Duodenal mucosa (tissue), 2 donors: ENCODE measurements around the gene CACNB4.
"Not testable (repeated sequence)": the region's sequence is repeated elsewhere in the genome, so short reads cannot be mapped to it uniquely, and the experiment has no call there.

ENCODE experiments used
- H3K27ac ChIP-seq: one replicate; pipeline ENCODE4 v1.7.0; 2013; ENCODE audit warnings: low read depth, low read length
- H3K27me3 ChIP-seq, 2 donors: one replicate each; pipeline ENCODE4 v1.7.0; 2013; ENCODE audit warnings: low read length in 2 of 2, control low read depth in 1 of 2; ENCODE audit not compliant: insufficient read depth in 2 of 2, control insufficient read depth in 1 of 2
- H3K36me3 ChIP-seq, 2 donors: one replicate each; pipeline ENCODE4 v1.7.0; 2013; ENCODE audit warnings: low read length in 2 of 2, control low read depth in 1 of 2; ENCODE audit not compliant: insufficient read depth in 2 of 2, control insufficient read depth in 1 of 2
- H3K4me1 ChIP-seq, 2 donors: one replicate each; pipeline ENCODE4 v1.7.0; 2013; ENCODE audit warnings: low read length in 2 of 2, control low read depth in 1 of 2; ENCODE audit not compliant: insufficient read depth in 2 of 2, control insufficient read depth in 1 of 2
- H3K4me3 ChIP-seq, 2 donors: one replicate each; pipeline ENCODE4 v1.7.0; 2013; ENCODE audit warnings: low read length in 2 of 2, low read depth in 1 of 2
- H3K9ac ChIP-seq, 2 donors: one replicate each; pipeline ENCODE4 v1.7.0; 2013; ENCODE audit warnings: low read length in 2 of 2, low read depth in 1 of 2
- H3K9me3 ChIP-seq, 2 donors: one replicate each; pipeline ENCODE4 v1.7.0; 2013; ENCODE audit warnings: low read length in 2 of 2, control low read depth in 1 of 2; ENCODE audit not compliant: control insufficient read depth in 1 of 2

The CACNB4 gene

GRCh38 chr2:152025678-152026287 lies 73.1 kb downstream of the CACNB4 start:
- Histone ChIP-seq H3K4me3 (peak overlapping the region; percentile 55 to 58), H3K36me3 (no peaks in the 10 kb centered on the region), H3K27me3 (no peaks in the 10 kb centered on the region), H3K4me1 (no peaks in the 10 kb centered on the region), H3K9me3 (no peaks in the 10 kb centered on the region), H3K27ac (no peak overlapping the region), H3K9ac (no peak overlapping the region)

GRCh38 chr2:152024477-152024876 lies 74.4 kb downstream of the CACNB4 start:
- Histone ChIP-seq H3K4me3 (no peak overlapping the region), H3K27ac (no peak overlapping the region), H3K9ac (no peak overlapping the region), H3K36me3 (no peaks in the 10 kb centered on the region), H3K27me3 (no peaks in the 10 kb centered on the region), H3K4me1 (no peaks in the 10 kb centered on the region), H3K9me3 (no peaks in the 10 kb centered on the region)

- Histone ChIP-seq H3K4me1 (no peaks in the 10 kb centered on the region), H3K4me3 (no peak overlapping the region), H3K36me3 (no peaks in the 10 kb centered on the region), H3K27ac (no peak overlapping the region), H3K9me3 (no peaks in the 10 kb centered on the region), H3K9ac (no peak overlapping the region), H3K27me3 (no peaks in the 10 kb centered on the region)
Observed at GRCh38 chr2:152022090-152022489, 76.8 kb downstream of the CACNB4 start.

DNA sequence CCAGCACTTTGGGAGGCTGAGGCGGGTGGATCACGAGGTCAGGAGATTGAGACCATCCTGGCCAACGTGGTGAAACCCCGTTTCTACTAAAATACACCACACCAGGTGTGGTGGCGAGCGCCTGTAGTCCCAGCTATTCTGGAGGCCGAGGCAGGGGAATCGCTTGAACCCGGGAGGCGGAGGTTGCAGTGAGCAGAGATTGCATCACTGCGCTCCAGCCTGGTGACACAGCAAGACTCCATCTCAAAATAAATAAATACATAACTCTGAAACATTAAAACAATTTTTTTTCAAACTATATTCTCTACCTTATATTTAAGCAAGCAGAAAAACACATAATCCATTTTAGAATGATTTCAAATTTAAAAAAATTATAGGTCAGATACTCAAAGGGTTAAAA lies 77.8 kb downstream of the CACNB4 start:
- not testable (repeated sequence) for H3K4me1 ChIP-seq, H3K4me3 ChIP-seq, H3K9me3 ChIP-seq, H3K27ac ChIP-seq, H3K9ac ChIP-seq, H3K36me3 ChIP-seq, H3K27me3 ChIP-seq

DNA sequence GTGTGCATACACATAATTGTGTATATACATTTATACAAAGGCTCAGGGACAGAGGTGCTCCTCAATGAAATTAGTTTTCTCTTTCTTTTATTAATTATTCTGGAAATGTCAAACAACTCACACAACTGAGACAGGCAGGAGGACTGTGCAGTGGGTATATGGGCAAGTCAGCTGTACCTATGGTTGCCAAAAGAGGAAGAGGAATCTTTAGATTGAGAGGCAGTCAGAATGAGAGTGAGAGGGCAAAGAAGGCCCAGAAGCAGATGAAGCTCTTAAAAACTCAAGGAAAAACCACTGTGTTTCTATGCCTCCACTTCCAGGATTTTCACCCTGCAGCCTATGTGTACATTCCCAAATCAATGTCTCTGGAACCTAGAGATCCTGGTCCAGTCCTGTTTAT lies 79.1 kb downstream of the CACNB4 start:
- no peaks in the 10 kb centered on the region for H3K9me3 ChIP-seq
- no peak overlapping the region for H3K27ac ChIP-seq
- no peaks in the 10 kb centered on the region for H3K4me1 ChIP-seq
- H3K36me3 ChIP-seq: no peaks in the 10 kb centered on the region
- no peak overlapping the region for H3K4me3 ChIP-seq
- no peaks in the 10 kb centered on the region for H3K27me3 ChIP-seq
- H3K9ac ChIP-seq: no peak overlapping the region

- Histone ChIP-seq H3K36me3 (no peaks in the 10 kb centered on the region), H3K27me3 (no peaks in the 10 kb centered on the region), H3K27ac (no peak overlapping the region), H3K9me3 (no peaks in the 10 kb centered on the region), H3K4me3 (no peak overlapping the region), H3K4me1 (no peaks in the 10 kb centered on the region), H3K9ac (no peak overlapping the region)
Observed at GRCh38 chr2:152016181-152017120, 82.4 kb downstream of the CACNB4 start.

- H3K4me3 ChIP-seq: no peak overlapping the region
- no peaks in the 10 kb centered on the region for H3K36me3 ChIP-seq
- no peaks in the 10 kb centered on the region for H3K4me1 ChIP-seq
- no peaks in the 10 kb centered on the region for H3K27me3 ChIP-seq
- H3K9ac ChIP-seq: no peak overlapping the region
- H3K27ac ChIP-seq: no peak overlapping the region
- no peaks in the 10 kb centered on the region for H3K9me3 ChIP-seq
Observed at GRCh38 chr2:152015552-152015951, 83.3 kb downstream of the CACNB4 start.

DNA sequence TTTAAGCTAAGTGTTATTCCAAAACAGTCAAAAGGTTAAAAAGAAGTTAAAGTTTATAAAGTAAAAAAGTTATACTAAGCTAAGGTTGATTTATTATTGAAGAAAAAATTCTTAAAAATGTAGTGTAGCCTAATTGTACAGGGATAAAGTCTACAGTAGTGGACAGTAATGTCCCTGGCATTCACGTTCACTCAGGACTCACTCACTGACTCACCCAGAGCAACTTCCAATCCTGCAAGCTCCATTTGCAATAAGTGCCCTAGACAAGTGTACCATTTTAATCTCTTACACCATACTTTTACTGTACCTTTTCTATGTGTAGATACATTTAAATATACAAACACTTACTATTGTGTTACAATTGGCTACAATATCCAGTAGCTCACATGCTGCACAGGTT lies 86.1 kb downstream of the CACNB4 start:
- no peaks in the 10 kb centered on the region for H3K27me3 ChIP-seq
- no peak overlapping the region for H3K4me3 ChIP-seq
- no peak overlapping the region for H3K9ac ChIP-seq
- no peak overlapping the region for H3K27ac ChIP-seq
- H3K4me1 ChIP-seq: no peaks in the 10 kb centered on the region
- no peaks in the 10 kb centered on the region for H3K9me3 ChIP-seq
- H3K36me3 ChIP-seq: no peaks in the 10 kb centered on the region

DNA sequence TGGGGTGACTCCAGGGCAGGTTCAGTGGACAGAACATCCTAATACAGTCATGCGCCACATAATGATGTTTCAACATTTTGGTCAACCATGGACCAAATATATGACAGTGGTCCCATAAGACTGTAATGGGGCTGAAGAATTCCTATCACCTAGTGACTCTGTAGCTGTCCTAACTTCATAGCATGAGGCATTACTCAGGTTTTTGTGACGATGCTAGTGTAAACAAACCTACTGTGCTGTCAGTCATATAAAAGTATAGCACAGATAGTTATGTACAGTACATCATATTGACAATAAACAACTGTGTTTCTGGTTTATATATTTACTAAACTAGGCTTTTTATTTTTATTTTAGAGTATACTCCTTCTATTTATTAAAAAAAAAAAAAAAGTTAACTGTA lies 87.1 kb downstream of the CACNB4 start:
- no peak overlapping the region for H3K27ac ChIP-seq
- H3K9ac ChIP-seq: no peak overlapping the region
- no peak overlapping the region for H3K4me3 ChIP-seq
- H3K36me3 ChIP-seq: no peaks in the 10 kb centered on the region
- H3K9me3 ChIP-seq: no peaks in the 10 kb centered on the region
- no peaks in the 10 kb centered on the region for H3K4me1 ChIP-seq
- H3K27me3 ChIP-seq: no peaks in the 10 kb centered on the region

DNA sequence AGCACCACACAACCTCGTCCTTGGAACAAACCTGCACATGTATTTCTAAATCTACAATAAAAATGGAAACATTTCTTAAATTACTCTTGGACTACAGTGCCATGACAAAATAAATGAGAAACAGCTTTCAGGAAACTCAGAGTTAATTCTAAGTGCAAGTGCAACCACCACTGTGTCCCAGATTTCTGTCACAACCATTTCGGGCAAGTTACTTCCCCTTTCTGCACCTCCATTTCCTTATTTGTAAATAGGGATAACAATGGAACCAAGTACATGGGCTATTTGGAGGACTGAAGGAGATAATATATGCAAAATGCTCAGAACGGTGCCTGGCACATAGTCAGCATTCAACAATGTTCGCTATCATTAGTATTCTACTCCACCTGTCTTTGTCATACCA lies 93.2 kb downstream of the CACNB4 start:
- no peaks in the 10 kb centered on the region for H3K36me3 ChIP-seq
- H3K27ac ChIP-seq: no peak overlapping the region
- no peaks in the 10 kb centered on the region for H3K27me3 ChIP-seq
- peaks cover 5 to 7% of the 10 kb centered on the region in 2 donors for H3K4me1 ChIP-seq
- no peak overlapping the region for H3K4me3 ChIP-seq
- no peak overlapping the region for H3K9ac ChIP-seq
- H3K9me3 ChIP-seq: no peaks in the 10 kb centered on the region
